Hepatocyte (in vitro differentiated cells): ENCODE measurements around the gene FAM180B. TPM values are rescaled to one million over a fixed set of nuclear protein-coding genes. Genes with fewer than 3 reads are reported as not detected.

ENCODE experiments used
- DNase-seq: peaks from one replicate; pipeline ENCODE4 v3.0.0-alpha.2; 2016; ENCODE audit warnings: low spot score
- H2AFZ ChIP-seq: fragments of 200-600 bp; sonication (generic); 2 replicates; pipeline ENCODE4 v1.6.0; 2016; ENCODE audit warnings: antibody characterized with exemption, mild to moderate bottlenecking
- H3K27ac ChIP-seq: fragments of 200-600 bp; sonication (generic); 2 replicates; pipeline ENCODE4 v1.5.1; 2016; ENCODE audit warnings: mild to moderate bottlenecking
- H3K27me3 ChIP-seq: fragments of 200-600 bp; sonication (generic); 2 replicates; pipeline ENCODE4 v1.6.1; 2016
- H3K36me3 ChIP-seq: fragments of 200-600 bp; sonication (generic); replicated peaks from 2 replicates; pipeline ENCODE4 v1.5.1; 2016; ENCODE audit warnings: low read depth; ENCODE audit not compliant: insufficient read depth
- H3K4me1 ChIP-seq: fragments of 200-600 bp; sonication (generic); 2 replicates; pipeline ENCODE4 v1.5.1; 2016; ENCODE audit warnings: mild to moderate bottlenecking, moderate library complexity; ENCODE audit not compliant: insufficient read depth
- H3K4me2 ChIP-seq: fragments of 200-600 bp; sonication (generic); 2 replicates; pipeline ENCODE4 v1.6.0; 2016
- H3K4me3 ChIP-seq: fragments of 200-600 bp; sonication (generic); 2 replicates; pipeline ENCODE4 v1.5.1; 2016; ENCODE audit warnings: mild to moderate bottlenecking
- H3K79me2 ChIP-seq: fragments of 200-600 bp; sonication (generic); 2 replicates; pipeline ENCODE4 v1.6.0; 2017; ENCODE audit warnings: mild to moderate bottlenecking
- H3K9me2 ChIP-seq: fragments of 200-600 bp; sonication (generic); replicated peaks from 2 replicates; pipeline ENCODE4 v1.6.0; 2017; ENCODE audit warnings: mild to moderate bottlenecking; ENCODE audit not compliant: insufficient read depth
- H3K9me3 ChIP-seq: fragments of 200-600 bp; sonication (generic); 2 replicates; pipeline ENCODE4 v1.5.1; 2016; ENCODE audit warnings: low read depth, mild to moderate bottlenecking
- H4K20me1 ChIP-seq: fragments of 200-600 bp; sonication (generic); 2 replicates; pipeline ENCODE4 v1.6.0; 2016; ENCODE audit warnings: mild to moderate bottlenecking; ENCODE audit not compliant: insufficient read depth, poor library complexity, severe bottlenecking
- CTCF ChIP-seq: fragments of 200-600 bp; sonication (generic); IDR thresholded peaks from 2 replicates; pipeline ENCODE4 v1.5.1; 2016; ENCODE audit warnings: antibody characterized with exemption, mild to moderate bottlenecking; ENCODE audit not compliant: poor library complexity
- EZH2 ChIP-seq: fragments of 200-600 bp; sonication (generic); IDR thresholded peaks from 2 replicates; pipeline ENCODE4 v1.6.1; 2016; ENCODE audit warnings: antibody characterized with exemption, mild to moderate bottlenecking, borderline replicate concordance
- EZH2phosphoT487 ChIP-seq: fragments of 200-600 bp; sonication (generic); IDR thresholded peaks from one replicate; pipeline ENCODE4 v1.6.1; 2018; ENCODE audit warnings: antibody characterized with exemption, mild to moderate bottlenecking, low read depth, moderate library complexity; ENCODE audit not compliant: unreplicated experiment, severe bottlenecking
- WGBS: methylation state at CpG from one replicate; pipeline ENCODE4 v1.1.6; 2016; ENCODE audit warnings: low lambda C conversion rate; ENCODE audit errors: missing lambda C conversion rate; 5-methylcytosine and 5-hydroxymethylcytosine counted together
- polyA plus RNA-seq: library from polyadenylated mRNA; unstranded; fragments of >200 nt; fragmentation: Nextera tagmentation; extraction: Ambion mirVana; gene quantifications from 2 replicates; pipeline ENCODE4 v1.2.1, GENCODE V29; 2016
- total RNA-seq: library from RNA; depleted of rRNA; stranded (reverse); fragments of >200 nt; gene quantifications from 2 replicates; pipeline ENCODE4 v1.2.3, GENCODE V29; 2014

FAM180B gene
- total and polyA plus RNA-seq, 2 experiments from 2014 or later = 0.50 TPM; not detected in 1

GRCh38 chr11:47572715-47573255 lies 13.7 kb upstream of the FAM180B start:
- peaks cover 57% of the 10 kb centered on the region for H3K79me2 ChIP-seq
- no peaks in the 10 kb centered on the region for H3K27me3 ChIP-seq
- no peak overlapping the region for H3K4me2 ChIP-seq
- H3K9me2 ChIP-seq = no peaks in the 10 kb centered on the region
- H3K9me3 ChIP-seq = no peaks in the 10 kb centered on the region
- peaks cover 5% of the 10 kb centered on the region for H3K4me1 ChIP-seq
- H3K4me3 ChIP-seq = no peak overlapping the region
- H4K20me1 ChIP-seq = no peaks in the 10 kb centered on the region
- no peak overlapping the region for H3K27ac ChIP-seq
- no peak for DNase-seq
- WGBS = 87% methylated on average over 8 of the region's 8 CpGs
- H2AFZ ChIP-seq = no peak overlapping the region
- no peaks in the 10 kb centered on the region for H3K36me3 ChIP-seq
- TF ChIP-seq CTCF = no peak
- no peak for TF ChIP-seq EZH2phosphoT487
- no peak for TF ChIP-seq EZH2

- Histone ChIP-seq H3K27me3 (no peaks in the 10 kb centered on the region), H3K36me3 (no peaks in the 10 kb centered on the region), H3K4me3 (no peak overlapping the region), H2AFZ (no peak overlapping the region), H3K79me2 (peaks cover 56% of the 10 kb centered on the region), H3K27ac (no peak overlapping the region), H3K4me1 (peaks cover 7% of the 10 kb centered on the region), H3K4me2 (no peak overlapping the region), H4K20me1 (no peaks in the 10 kb centered on the region), H3K9me3 (no peaks in the 10 kb centered on the region), H3K9me2 (no peaks in the 10 kb centered on the region)
- no peak for DNase-seq
- 96% methylated on average over 11 of the region's 11 CpGs for WGBS
- no peak for TF ChIP-seq CTCF
- no peak for TF ChIP-seq EZH2phosphoT487
- no peak for TF ChIP-seq EZH2
These were observed 13.2 kb upstream of the FAM180B start for GRCh38 chr11:47573321-47573720.

- 67% methylated on average over 13 of the region's 13 CpGs for WGBS
- Histone ChIP-seq H3K4me2 (peak overlapping the region; percentile 99), H3K9me2 (no peaks in the 10 kb centered on the region), H3K27ac (peak overlapping the region; percentile 97), H3K27me3 (no peaks in the 10 kb centered on the region), H3K36me3 (no peaks in the 10 kb centered on the region), H3K4me1 (peaks cover 7% of the 10 kb centered on the region), H3K79me2 (peaks cover 51% of the 10 kb centered on the region), H4K20me1 (no peaks in the 10 kb centered on the region), H3K9me3 (no peaks in the 10 kb centered on the region), H3K4me3 (no peak overlapping the region), H2AFZ (no peak overlapping the region)
- TF ChIP-seq EZH2phosphoT487 (no peak), EZH2 (no peak), CTCF (no peak)
- no peak for DNase-seq
These were observed 8.9 kb upstream of the FAM180B start for GRCh38 chr11:47577460-47578041.
